ENCODE measurements around the gene RIMKLA.

RIMKLA gene

GRCh38 chr1:42433369-42433768, 52.8 kb downstream of the RIMKLA start:
- no peaks in the 10 kb centered on the region for H3K36me3 Mint-ChIP-seq (ENCODE audit: low read depth)
- H3K9me3 Mint-ChIP-seq, result no peaks in the 10 kb centered on the region
- H3K27ac Mint-ChIP-seq, result peak overlapping the region in 1 of 3 experiments; percentile 5
- no peaks in the 10 kb centered on the region for H3K27me3 Mint-ChIP-seq (ENCODE audit: low read depth)
- H3K4me3 Mint-ChIP-seq, result no peak overlapping the region
- TF ChIP-seq CTCF (IDR thresholded peaks at IDR 0.05; ENCODE audit: unreplicated experiment in 3 of 3), result no peak
- H3K4me1 Mint-ChIP-seq, result peaks cover 10% of the 10 kb centered on the region

GRCh38 chr1:42434340-42434739, 53.7 kb downstream of the RIMKLA start:
- no peak overlapping the region for H3K4me3 Mint-ChIP-seq
- no peaks in the 10 kb centered on the region for H3K27me3 Mint-ChIP-seq (ENCODE audit: low read depth)
- H3K9me3 Mint-ChIP-seq, result no peaks in the 10 kb centered on the region
- H3K4me1 Mint-ChIP-seq, result peaks cover 7% of the 10 kb centered on the region
- no peak for TF ChIP-seq CTCF (IDR thresholded peaks at IDR 0.05; ENCODE audit: unreplicated experiment in 3 of 3)
- no peak overlapping the region for H3K27ac Mint-ChIP-seq
- no peaks in the 10 kb centered on the region for H3K36me3 Mint-ChIP-seq (ENCODE audit: low read depth)

- no peak for TF ChIP-seq CTCF (IDR thresholded peaks at IDR 0.05; ENCODE audit: unreplicated experiment in 3 of 3)
- Mint-ChIP-seq H3K27ac (no peak overlapping the region), H3K27me3 (ENCODE audit: low read depth) (no peaks in the 10 kb centered on the region), H3K36me3 (ENCODE audit: low read depth) (no peaks in the 10 kb centered on the region), H3K9me3 (no peaks in the 10 kb centered on the region), H3K4me3 (no peak overlapping the region), H3K4me1 (no peaks in the 10 kb centered on the region)
These were observed 59.3 kb downstream of the RIMKLA start for GRCh38 chr1:42439940-42440339.

- Mint-ChIP-seq H3K27me3 (ENCODE audit: low read depth) (peaks cover 4% of the 10 kb centered on the region), H3K9me3 (no peaks in the 10 kb centered on the region), H3K36me3 (ENCODE audit: low read depth) (no peaks in the 10 kb centered on the region), H3K4me3 (no peak overlapping the region), H3K4me1 (no peaks in the 10 kb centered on the region), H3K27ac (no peak overlapping the region)
- no peak for TF ChIP-seq CTCF (IDR thresholded peaks at IDR 0.05; ENCODE audit: unreplicated experiment in 3 of 3)
These were observed 62.1 kb downstream of the RIMKLA start for GRCh38 chr1:42442662-42443061.

GRCh38 chr1:42449256-42449655, 68.7 kb downstream of the RIMKLA start:
- no peak for TF ChIP-seq CTCF (IDR thresholded peaks at IDR 0.05; ENCODE audit: unreplicated experiment in 3 of 3)
- Mint-ChIP-seq H3K27ac (no peak overlapping the region), H3K36me3 (ENCODE audit: low read depth) (no peaks in the 10 kb centered on the region), H3K4me3 (no peak overlapping the region), H3K9me3 (no peaks in the 10 kb centered on the region), H3K4me1 (no peaks in the 10 kb centered on the region), H3K27me3 (ENCODE audit: low read depth) (peaks cover 4% of the 10 kb centered on the region)

GRCh38 chr1:42450061-42450460, 69.5 kb downstream of the RIMKLA start:
- Mint-ChIP-seq H3K27me3 (ENCODE audit: low read depth) (peaks cover 4% of the 10 kb centered on the region), H3K4me3 (no peak overlapping the region), H3K36me3 (ENCODE audit: low read depth) (no peaks in the 10 kb centered on the region), H3K4me1 (no peaks in the 10 kb centered on the region), H3K9me3 (no peaks in the 10 kb centered on the region), H3K27ac (no peak overlapping the region)
- TF ChIP-seq CTCF (IDR thresholded peaks at IDR 0.05; ENCODE audit: unreplicated experiment in 3 of 3), result no peak

All from nephron (organoid).